Measurements from ENCODE around the gene GNG8. TPM values are rescaled to one million over a fixed set of nuclear protein-coding genes. Genes with fewer than 3 reads are reported as not detected.

Gene GNG8
- polyA plus RNA-seq, 1 donor from 2014 or later, result not detected

DNA sequence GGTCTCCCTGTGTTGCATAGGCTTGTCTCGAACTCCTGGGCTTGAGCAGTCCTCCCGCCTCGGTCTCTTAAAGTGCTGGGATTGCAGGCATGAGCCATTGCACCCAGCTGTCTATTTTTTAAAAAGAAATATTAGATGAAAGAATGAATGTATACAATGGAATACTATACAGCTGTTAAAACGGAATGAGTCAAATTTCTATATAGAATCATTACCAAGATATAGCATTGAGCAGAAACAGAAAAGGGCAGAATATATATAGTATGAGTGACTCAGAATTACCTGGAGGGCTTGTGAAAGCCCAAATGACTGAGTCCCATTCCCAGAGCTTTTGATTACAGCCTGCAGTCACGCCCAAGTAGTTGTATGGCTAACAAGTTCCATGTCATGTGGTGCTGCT lies 20.5 kb upstream of the GNG8 start:
- H3K4me3 Mint-ChIP-seq, result no peak overlapping the region
- peaks cover 2% of the 10 kb centered on the region for H3K36me3 Mint-ChIP-seq
- H3K9me3 Mint-ChIP-seq, result no peaks in the 10 kb centered on the region
- peaks cover 0 to 7% (median 5%) of the 10 kb centered on the region in 3 donors for H3K4me1 Mint-ChIP-seq
- H3K27ac Mint-ChIP-seq, result no peak overlapping the region
- H3K27me3 Mint-ChIP-seq, result peaks cover 43% of the 10 kb centered on the region

DNA sequence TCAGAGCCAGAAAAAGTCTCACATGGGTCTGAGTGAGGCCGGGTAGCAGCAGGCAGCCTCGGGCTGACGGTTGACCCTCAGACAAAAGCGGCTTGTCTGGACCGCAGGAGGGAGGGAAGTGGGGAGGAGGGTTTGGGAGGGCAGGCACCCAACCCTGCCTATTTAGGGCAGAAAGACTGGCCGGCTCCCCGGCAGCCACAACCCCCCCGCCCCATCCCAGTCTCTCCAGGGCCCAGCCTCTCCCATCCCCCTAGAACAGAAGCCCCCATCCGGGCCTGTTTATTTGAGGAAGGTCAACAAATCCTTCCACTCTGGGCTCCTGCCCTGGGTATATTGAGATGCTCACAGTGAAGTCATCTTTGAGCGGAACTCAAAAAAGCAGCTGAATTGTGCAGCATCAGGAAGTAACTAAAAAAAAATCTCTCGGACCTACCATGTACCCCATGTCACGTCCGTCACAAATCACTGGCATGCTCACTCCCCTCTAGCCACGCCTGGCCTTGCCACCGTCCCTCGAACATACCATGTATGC lies 18.7 kb upstream of the GNG8 start:
- Mint-ChIP-seq H3K27ac (no peak overlapping the region), H3K9me3 (no peaks in the 10 kb centered on the region), H3K27me3 (peaks cover 49% of the 10 kb centered on the region)

DNA sequence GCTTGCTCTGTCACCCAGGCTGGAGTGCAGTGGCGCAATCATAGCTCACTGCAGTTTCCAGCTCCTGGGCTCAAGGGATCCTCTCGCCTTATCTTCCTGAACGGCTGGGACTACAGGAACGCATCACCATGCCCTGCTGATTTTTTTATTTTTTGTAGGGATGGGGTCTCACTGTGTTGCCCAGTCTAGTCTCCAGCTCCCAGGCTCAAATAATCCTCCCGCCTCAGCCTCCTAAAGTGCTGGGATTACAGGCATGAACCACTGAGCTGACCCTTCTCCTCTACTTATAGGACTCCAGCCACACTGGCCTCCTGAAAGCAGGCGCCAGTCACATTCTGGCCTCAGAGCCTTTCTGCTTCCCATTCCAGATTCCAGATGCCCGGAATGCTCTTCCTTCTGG lies 14.4 kb upstream of the GNG8 start:
- Mint-ChIP-seq H3K27ac (no peak overlapping the region), H3K9me3 (peaks cover 0 to 3% (median 2%) of the 10 kb centered on the region in 3 donors), H3K27me3 (peaks cover 52% of the 10 kb centered on the region), H3K36me3 (peaks cover 6% of the 10 kb centered on the region), H3K4me1 (peaks cover 0 to 11% (median 2%) of the 10 kb centered on the region in 3 donors), H3K4me3 (no peak overlapping the region)

More for the DNA sequence above, 18.7 kb upstream of the GNG8 start:
- Mint-ChIP-seq H3K4me1 (peaks cover 0 to 9% (median 3%) of the 10 kb centered on the region in 3 donors), H3K4me3 (no peak overlapping the region), H3K36me3 (peaks cover 6% of the 10 kb centered on the region)

DNA sequence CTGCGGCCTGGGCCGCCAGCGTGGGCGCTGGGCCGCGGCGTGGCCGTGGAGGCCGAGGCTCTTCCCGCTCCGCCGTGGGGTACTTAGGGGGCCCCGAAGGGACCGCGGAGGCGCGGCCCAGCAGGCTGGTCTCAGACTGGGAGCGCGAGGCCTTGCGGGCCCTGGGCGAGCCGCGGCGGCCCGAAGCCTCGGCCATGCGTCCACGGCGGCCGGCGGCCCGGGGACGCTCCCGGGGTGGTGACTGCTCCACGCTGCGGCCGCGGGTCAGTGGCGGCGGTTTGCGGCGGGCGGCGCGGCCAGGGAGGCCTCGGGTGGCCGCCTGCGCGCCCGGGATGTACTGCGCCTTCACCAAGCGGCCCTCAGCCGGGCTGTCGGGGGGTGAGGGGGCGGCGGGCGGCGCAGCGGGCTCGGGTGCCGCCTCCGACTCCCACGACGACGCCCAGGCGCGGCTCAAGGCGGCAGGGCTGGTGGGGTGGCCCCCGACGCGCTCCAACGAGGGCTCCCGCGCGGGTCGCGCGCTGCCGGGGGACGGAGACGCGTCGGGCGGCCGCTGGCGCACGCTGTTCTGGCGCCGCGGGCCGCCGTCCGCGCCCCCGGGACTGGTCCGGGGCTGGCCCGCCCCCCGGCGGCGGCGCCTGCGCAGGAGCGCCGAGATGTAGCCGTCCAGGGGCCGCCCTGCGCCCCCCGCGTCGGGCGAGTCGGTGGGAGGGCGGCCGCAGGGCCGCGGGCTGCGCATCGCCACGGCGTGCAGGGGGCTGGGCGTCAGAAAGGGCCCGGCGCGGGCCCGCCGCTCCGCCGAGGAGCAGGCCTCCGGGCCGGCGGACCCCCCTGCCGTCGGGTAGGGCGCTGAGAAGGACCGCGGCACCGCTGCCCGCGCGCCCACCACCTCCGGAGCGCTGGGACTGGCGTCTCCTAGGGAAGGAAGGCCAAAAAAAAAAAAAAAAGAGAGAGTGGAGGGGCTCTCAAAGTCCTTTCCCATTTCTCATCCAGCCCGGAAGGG lies 13.3 kb upstream of the GNG8 start:
- Mint-ChIP-seq H3K4me3 (no peak overlapping the region), H3K27ac (no peak overlapping the region), H3K4me1 (peaks cover 0 to 11% (median 2%) of the 10 kb centered on the region in 3 donors), H3K27me3 (peaks cover 45% of the 10 kb centered on the region), H3K36me3 (peaks cover 6% of the 10 kb centered on the region), H3K9me3 (peaks cover 0 to 3% (median 2%) of the 10 kb centered on the region in 3 donors)

DNA sequence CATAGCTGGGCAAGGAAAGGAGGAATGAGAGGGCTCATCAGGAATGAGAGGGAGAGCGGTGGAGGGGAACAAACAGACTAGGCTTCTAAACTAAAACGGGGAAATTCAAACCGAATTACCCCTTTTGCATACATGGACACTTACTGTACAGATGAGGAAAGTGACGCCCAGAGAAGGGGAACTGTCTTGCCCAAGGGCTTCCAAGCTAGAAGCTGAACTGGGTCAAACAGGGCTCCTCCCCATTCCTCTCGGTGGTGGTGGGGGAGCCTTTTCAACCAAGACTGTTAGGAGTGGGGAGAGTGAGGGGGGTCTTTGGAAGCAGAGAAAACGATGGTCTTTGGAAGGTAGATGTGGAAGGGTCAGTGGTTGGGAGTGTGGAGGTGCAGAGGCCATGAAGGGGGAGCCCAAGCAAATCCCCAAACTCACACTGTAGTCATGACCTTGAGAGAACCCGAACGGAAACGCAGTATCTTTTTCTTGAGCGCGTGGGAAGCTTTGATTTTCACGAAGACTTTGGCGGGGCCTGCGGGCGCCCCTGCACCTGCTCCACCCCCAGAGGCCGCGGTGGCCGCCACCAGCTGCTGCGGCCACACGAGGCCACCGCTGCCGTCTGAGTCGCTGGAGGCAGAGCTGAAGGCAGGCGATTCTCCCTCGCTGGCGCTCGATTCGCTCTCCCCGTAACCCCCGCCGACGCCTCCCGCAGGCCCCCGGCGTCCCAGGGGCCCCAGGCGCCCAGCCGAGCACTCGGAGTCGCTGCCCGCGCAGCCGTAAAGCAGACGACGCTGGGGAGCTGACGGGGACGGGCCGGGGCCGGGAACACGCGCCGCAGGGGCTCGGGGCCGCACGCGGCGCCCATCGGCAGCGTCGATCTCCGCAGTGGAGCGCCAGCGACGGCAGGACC lies 12.3 kb upstream of the GNG8 start:
- Mint-ChIP-seq H3K4me1 (peaks cover 0 to 11% (median 2%) of the 10 kb centered on the region in 3 donors), H3K27ac (no peak overlapping the region), H3K27me3 (peaks cover 40% of the 10 kb centered on the region), H3K36me3 (peaks cover 4% of the 10 kb centered on the region), H3K9me3 (peaks cover 0 to 3% (median 2%) of the 10 kb centered on the region in 3 donors), H3K4me3 (peak overlapping the region in 2 of 4 donors; percentile 63 to 89)

DNA sequence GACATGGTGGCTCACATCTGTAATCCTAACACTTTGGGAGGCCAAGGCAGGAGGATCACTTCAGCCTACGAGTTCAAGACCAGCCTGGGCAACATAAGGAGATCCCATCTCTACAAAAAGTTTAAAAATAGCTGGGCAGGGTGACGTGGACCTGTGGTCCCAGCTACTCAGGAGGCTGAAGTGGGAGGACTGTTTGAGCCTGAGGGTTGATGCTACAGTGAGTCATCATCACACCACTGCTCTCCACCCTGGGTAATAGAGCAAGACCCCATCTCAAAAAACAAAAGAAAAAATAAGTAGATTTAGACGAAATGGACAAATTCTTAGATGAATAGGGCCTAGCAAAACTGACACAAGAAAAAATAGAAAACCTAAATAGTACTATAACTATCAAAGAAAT lies 10.4 kb upstream of the GNG8 start:
- H3K9me3 Mint-ChIP-seq, result peaks cover 0 to 3% (median 2%) of the 10 kb centered on the region in 3 donors
- H3K4me1 Mint-ChIP-seq, result peaks cover 0 to 10% (median 2%) of the 10 kb centered on the region in 3 donors
- peak overlapping the region in 1 of 3 donors; percentile 28 for H3K27ac Mint-ChIP-seq
- H3K27me3 Mint-ChIP-seq, result peaks cover 32% of the 10 kb centered on the region
- peaks cover 4% of the 10 kb centered on the region for H3K36me3 Mint-ChIP-seq
- no peak overlapping the region for H3K4me3 Mint-ChIP-seq

DNA sequence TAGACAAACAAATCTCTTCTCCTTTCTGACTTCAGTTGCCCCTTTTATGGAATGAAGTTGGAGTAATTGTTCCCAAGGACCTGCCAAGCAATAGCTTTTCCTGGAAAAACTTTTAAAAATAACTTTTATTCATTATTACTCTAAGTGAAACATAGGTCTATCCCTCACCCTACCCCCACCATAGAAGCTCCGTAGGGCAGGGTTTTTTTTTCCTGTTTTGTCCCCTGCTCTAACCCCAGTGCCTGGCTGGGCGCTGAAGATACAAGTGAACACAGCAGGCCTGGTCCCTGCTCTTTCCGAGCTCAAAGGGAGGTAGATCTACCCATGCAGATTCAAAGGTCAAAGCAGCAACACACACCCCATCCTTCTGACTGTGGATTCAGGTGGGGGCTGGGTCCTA lies 8.7 kb upstream of the GNG8 start:
- Mint-ChIP-seq H3K4me1 (peaks cover 0 to 8% (median 0%) of the 10 kb centered on the region in 3 donors), H3K27ac (no peak overlapping the region), H3K27me3 (peaks cover 31% of the 10 kb centered on the region), H3K9me3 (peaks cover 0 to 3% (median 2%) of the 10 kb centered on the region in 3 donors), H3K36me3 (no peaks in the 10 kb centered on the region), H3K4me3 (peak overlapping the region in 1 of 4 donors; percentile 12)

DNA sequence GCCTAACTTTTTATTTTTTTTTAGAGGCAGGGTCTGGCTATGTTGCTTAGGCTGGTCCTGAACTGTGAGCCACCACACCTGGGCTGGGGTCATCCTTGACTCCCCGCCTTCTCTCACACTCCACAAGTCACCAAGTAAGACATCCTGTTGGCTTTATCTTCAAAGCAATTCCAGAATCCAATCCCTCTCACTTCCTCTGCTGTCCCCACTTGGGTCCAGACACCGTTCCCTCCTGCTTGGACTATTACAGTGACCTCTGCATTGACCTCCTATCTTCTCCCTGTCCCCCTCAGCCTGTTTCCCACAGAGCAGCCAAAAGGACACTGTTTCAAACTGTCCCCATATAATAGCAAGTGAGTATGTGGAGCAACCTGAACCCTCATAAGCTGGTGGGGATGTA lies 4.7 kb upstream of the GNG8 start:
- Mint-ChIP-seq H3K27ac (no peak overlapping the region), H3K36me3 (no peaks in the 10 kb centered on the region), H3K4me1 (peaks cover 0 to 5% (median 2%) of the 10 kb centered on the region in 3 donors), H3K27me3 (peaks cover 16% of the 10 kb centered on the region), H3K4me3 (peak overlapping the region in 3 of 4 donors; percentile 25 to 50 (median 44)), H3K9me3 (peaks cover 0 to 1% (median under 1%) of the 10 kb centered on the region in 3 donors)

DNA sequence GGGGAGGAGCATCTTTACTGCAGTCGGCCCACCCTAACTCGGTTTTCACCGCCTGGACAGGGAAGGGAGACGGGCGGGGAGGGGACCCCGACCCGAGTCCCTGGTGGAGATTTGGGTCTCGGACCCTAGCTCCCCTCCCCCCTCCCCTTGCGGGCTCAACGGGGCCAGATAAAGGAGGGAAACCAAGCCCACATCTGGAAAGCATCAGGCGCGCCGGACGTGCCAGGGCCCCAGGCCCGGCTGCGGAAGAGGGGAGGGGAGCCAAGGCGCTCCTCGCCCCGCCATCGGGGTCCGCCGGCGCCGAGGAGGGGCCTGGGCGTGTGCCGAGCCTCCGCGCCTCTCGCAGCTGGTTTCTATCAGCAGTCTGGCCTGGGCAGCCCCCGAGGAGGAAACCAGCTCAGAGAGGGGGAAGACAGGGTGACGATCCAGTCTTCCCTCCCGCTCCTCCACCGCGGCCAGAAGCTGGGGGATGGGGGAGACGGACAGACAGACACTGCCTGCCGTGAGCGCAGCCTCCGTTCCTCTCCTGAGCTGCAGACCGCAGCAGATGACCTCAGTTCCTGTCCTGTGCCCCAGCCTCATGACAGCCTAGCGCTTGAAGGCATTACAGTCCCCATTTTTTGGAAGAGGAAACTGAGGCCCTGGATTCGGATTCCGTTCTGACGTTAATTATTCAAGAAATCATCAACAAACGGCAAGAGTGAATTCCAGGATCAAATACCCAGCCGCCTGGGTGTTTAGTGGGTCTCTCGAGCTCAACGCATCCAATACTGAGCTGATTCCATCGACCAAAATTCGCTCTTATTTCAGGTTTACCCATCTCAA lies 3.6 kb upstream of the GNG8 start:
- peak overlapping the region in 2 of 4 donors; percentile 38 to 60 for H3K4me3 Mint-ChIP-seq
- H3K9me3 Mint-ChIP-seq, result no peaks in the 10 kb centered on the region
- H3K27me3 Mint-ChIP-seq, result peaks cover 17% of the 10 kb centered on the region
- H3K4me1 Mint-ChIP-seq, result peaks cover 0 to 8% (median 4%) of the 10 kb centered on the region in 3 donors
- H3K36me3 Mint-ChIP-seq, result no peaks in the 10 kb centered on the region
- no peak overlapping the region for H3K27ac Mint-ChIP-seq

DNA sequence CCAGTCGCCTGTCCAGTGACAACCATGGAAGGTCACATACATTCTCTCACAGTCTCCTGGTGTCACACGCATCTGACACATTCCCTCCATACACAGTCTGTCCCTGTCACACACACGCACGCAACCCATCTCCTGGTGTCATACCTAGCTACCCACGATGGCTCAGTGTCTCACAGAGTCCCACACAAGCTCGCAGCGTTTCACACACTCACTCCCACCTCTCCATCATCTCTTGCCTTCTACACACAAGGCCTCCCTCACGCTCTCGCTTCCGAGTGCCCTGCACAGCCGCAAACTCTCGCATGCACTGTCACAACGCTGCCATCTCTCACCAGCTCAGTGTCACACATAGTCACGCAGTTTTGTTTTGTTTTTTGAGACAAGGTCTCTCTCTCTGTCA lies 1.2 kb upstream of the GNG8 start:
- no peak overlapping the region for H3K4me3 Mint-ChIP-seq
- peaks cover 21% of the 10 kb centered on the region for H3K27me3 Mint-ChIP-seq
- H3K27ac Mint-ChIP-seq, result no peak overlapping the region
- no peaks in the 10 kb centered on the region for H3K36me3 Mint-ChIP-seq
- H3K9me3 Mint-ChIP-seq, result no peaks in the 10 kb centered on the region
- H3K4me1 Mint-ChIP-seq, result peaks cover 0 to 15% (median 14%) of the 10 kb centered on the region in 3 donors

DNA sequence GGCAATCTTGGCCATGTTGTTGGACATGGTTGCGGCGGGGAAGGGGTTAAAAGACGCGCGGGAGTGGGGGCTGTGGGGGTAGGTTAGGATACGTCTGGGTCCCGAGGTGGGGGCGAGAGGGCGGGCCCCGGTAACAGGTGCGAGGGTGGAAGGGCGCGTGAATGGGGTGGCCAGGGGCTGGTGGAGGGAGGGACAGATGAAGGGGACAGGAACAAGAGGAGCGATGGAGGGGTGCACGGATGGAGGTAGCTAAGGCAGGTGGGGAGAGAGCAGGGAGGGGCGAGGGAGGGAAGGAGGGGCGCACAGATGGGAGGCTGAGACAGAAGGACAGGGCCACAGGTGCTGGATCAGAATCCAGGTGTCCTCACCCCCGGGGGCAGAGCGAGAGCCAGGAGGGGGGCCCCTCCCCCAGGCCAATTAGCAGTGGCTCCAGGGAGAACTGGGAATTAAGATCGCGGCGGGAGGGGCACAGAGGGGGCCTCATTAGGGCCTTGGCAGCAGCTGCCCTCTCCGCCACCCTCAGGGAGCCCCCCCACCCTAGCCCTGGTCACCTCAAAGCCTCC lies 1.3 kb downstream of the GNG8 start:
- no peaks in the 10 kb centered on the region for H3K9me3 Mint-ChIP-seq
- H3K27ac Mint-ChIP-seq, result no peak overlapping the region
- H3K4me3 Mint-ChIP-seq, result peak overlapping the region in 3 of 4 donors; percentile 41 to 74 (median 42)
- peaks cover 0 to 15% (median 12%) of the 10 kb centered on the region in 3 donors for H3K4me1 Mint-ChIP-seq
- H3K27me3 Mint-ChIP-seq, result peaks cover 15% of the 10 kb centered on the region
- H3K36me3 Mint-ChIP-seq, result no peaks in the 10 kb centered on the region

DNA sequence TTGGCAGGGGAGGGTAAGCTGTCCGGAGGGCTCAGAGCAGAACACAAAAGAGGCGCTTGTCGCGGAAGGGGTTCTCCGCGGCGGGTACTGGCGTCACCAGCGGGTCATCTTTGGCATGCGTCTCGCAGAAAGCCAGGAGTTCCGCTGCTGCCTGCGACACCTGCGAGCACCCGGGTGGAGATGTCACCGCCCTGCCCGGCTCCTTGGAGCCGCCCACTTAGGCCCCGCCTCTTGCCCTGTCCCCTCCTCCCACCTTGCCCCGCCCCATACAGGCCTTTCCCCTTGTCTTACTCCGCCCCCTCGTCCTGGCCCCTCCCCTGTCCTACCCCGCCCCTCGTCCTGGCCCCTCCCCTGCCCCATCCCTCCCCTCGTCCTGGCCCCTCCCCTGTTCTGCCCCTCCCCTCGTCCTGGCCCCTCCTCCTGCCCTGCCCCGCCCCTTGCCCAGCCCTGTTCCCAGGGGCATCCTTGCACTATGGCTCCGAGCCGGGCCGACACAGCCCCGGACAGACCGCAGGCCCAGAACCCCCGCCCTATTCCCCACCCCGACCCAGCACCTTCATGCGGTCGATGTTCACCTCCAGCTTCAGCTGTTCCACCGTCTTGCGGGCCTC lies 1.9 kb downstream of the GNG8 start:
- Mint-ChIP-seq H3K4me3 (peak overlapping the region; percentile 19 to 84 (median 76)), H3K27me3 (peaks cover 15% of the 10 kb centered on the region), H3K36me3 (no peaks in the 10 kb centered on the region), H3K4me1 (peaks cover 0 to 15% (median 12%) of the 10 kb centered on the region in 3 donors), H3K9me3 (no peaks in the 10 kb centered on the region), H3K27ac (peak overlapping the region; percentile 31 to 99 (median 89))

DNA sequence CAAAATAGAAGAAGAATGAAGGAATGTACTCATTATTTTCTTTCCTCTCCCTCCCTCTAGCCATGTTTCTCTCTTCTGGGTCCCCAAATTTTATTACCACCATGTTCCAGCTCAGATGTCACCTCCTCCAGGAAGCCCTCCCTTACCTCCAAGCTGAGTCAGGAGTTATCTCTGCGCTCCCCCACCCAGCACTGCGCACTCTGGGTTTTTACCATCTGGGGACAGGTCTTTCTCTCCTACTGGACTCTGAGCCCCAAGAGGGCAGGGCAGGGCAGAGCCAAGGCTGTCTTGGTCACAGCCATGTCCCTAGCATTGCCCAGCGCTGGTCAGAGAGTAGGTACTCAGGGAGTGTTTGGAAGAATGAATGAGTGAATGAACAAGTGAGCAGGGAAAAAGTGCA lies 2.9 kb downstream of the GNG8 start:
- Mint-ChIP-seq H3K27me3 (peaks cover 15% of the 10 kb centered on the region), H3K27ac (peak overlapping the region in 2 of 3 donors; percentile 5 to 89), H3K9me3 (no peaks in the 10 kb centered on the region), H3K4me3 (no peak overlapping the region), H3K36me3 (no peaks in the 10 kb centered on the region), H3K4me1 (peaks cover 0 to 15% (median 12%) of the 10 kb centered on the region in 3 donors)

All from IgD-negative memory B cell (primary cell).